Mucosa of gallbladder (tissue), 1 donor: ENCODE results near the gene WASHC4. TPM values are rescaled to one million over a fixed set of nuclear protein-coding genes. Genes with fewer than 3 reads are reported as not detected.

ENCODE experiments used
- DNase-seq: peaks from one replicate; pipeline ENCODE4 v3.0.0-alpha.2; 2020; ENCODE audit warnings: low spot score
- total RNA-seq: library from RNA; stranded (reverse); gene quantifications from one replicate; pipeline ENCODE4 v1.2.1, GENCODE V29; 2021
- donor health status: DM: no; HTN: no; CAD: no.

The WASHC4 gene
- 70.8 TPM for total RNA-seq

GRCh38 chr12:105107494-105108371, at the start of gene WASHC4:
Gene WASHC4, plus strand, starts transcription at chr12:105107731. Its CDS starts 70 bp downstream, at chr12:105107801.
- DNase-seq: peak; percentile 95

GRCh38 chr12:105060715-105061378, 46.7 kb upstream of the WASHC4 start:
- no peak for DNase-seq

GRCh38 chr12:105064564-105065178, 42.9 kb upstream of the WASHC4 start:
- no peak for DNase-seq

GRCh38 chr12:105067511-105068031, 40.0 kb upstream of the WASHC4 start:
- DNase-seq: no peak

GRCh38 chr12:105069936-105070702, 37.4 kb upstream of the WASHC4 start:
- DNase-seq: no peak

- DNase-seq: no peak
Observed at GRCh38 chr12:105071981-105072380, 35.5 kb upstream of the WASHC4 start.

- no peak for DNase-seq
Observed at GRCh38 chr12:105072888-105073488, 34.5 kb upstream of the WASHC4 start.

- no peak for DNase-seq
Observed at GRCh38 chr12:105076098-105076497, 31.4 kb upstream of the WASHC4 start.

GRCh38 chr12:105076913-105077312, 30.6 kb upstream of the WASHC4 start:
- no peak for DNase-seq

GRCh38 chr12:105077435-105077834, 30.1 kb upstream of the WASHC4 start:
- no peak for DNase-seq

- no peak for DNase-seq
Observed at GRCh38 chr12:105078712-105079570, 28.6 kb upstream of the WASHC4 start.

GRCh38 chr12:105083031-105083430, 24.5 kb upstream of the WASHC4 start:
- no peak for DNase-seq

GRCh38 chr12:105083551-105084105, 23.9 kb upstream of the WASHC4 start:
- DNase-seq: peak; percentile 33

- peak; percentile 83 for DNase-seq
Observed at GRCh38 chr12:105084251-105085250, 23.0 kb upstream of the WASHC4 start, which contains the start of gene ALDH1L2. Gene ALDH1L2, minus strand, starts transcription at chr12:105084458. Its CDS starts 22 bp downstream, at chr12:105084436.

- DNase-seq: no peak
Observed at GRCh38 chr12:105085501-105085900, 22.0 kb upstream of the WASHC4 start.

- DNase-seq: no peak
Observed at GRCh38 chr12:105089817-105090216, 17.7 kb upstream of the WASHC4 start.

- no peak for DNase-seq
Observed at GRCh38 chr12:105090361-105090760, 17.2 kb upstream of the WASHC4 start.

- DNase-seq: no peak
Observed at GRCh38 chr12:105091476-105092206, 15.9 kb upstream of the WASHC4 start.
